AG09309 (cell line): Measurements from ENCODE around the gene NXPH1.

Source experiments
- DNase-seq: peaks from one replicate; pipeline ENCODE4 v3.0.0-alpha.2; 2010; ENCODE audit warnings: low read depth
- H3K4me3 ChIP-seq: 2 replicates; pipeline ENCODE4 v1.5.1; 2011; ENCODE audit warnings: mild to moderate bottlenecking, low read depth, low read length, moderate library complexity; ENCODE audit not compliant: control insufficient read depth
- CTCF ChIP-seq: IDR thresholded peaks from 2 replicates; pipeline ENCODE4 v1.5.1; 2011; ENCODE audit warnings: mild to moderate bottlenecking, low read depth, low read length, inconsistent platforms; ENCODE audit not compliant: insufficient read depth, control insufficient read depth; ENCODE audit errors: missing control alignments

NXPH1 gene

DNA sequence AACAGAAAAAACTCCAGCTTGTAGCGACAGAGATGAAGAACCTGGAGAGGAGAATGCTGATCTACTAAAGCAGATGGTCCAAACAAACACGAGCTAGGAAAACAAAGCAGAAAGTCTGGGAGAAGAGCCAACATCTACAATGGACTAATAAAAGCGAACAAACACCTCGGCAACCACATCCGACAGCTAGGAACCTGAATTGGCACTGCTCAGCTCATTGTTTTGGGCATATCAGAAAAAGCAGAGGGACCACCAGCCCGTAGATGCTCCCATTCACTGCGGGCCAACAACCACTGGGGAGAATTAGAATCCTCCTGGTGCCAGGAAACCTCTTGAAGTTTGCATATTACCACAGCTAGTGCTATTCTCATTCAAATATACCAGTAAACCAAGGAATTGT lies 204.7 kb downstream of the NXPH1 start:
- no peak for DNase-seq
- no peak for TF ChIP-seq CTCF
- H3K4me3 ChIP-seq, result no peak overlapping the region

DNA sequence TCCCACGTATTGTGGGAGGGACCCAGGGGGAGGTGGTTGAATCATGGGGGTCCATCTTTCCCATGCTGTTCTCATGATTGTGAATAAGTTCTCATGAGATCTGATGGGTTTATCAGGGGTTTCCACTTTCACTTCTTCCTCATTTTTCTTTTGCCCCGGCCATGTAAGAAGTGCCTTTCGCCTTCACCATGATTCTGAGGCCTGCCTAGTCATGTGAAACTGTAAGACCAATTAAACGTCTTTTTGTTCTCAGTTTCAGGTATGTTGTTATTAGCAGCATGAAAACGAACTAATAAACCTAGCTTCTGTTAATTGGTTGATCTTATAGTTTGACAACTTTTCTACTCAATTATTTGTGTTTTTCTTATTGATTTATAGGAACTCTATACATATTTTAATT lies 206.3 kb downstream of the NXPH1 start:
- no peak for DNase-seq
- TF ChIP-seq CTCF, result no peak
- H3K4me3 ChIP-seq, result no peak overlapping the region

DNA sequence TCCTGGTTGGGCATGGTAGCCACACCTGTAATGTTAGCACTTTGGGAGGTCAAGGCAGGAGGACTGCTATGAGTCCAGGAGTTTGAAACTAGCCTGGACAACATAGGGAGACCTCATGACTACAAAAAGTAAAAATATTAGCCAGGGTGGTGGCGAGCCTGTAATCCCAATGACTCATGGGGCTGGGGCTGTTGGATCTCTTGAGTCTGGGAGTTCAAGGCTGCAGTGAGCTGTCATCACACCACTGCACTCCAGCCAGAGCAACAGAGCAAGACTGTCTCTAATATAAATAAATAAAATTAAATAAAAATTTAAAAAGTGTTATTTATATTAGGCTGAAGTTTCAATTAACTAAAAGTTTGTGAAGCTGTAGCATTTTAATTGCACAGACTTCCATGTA lies 207.3 kb downstream of the NXPH1 start:
- DNase-seq, result no peak
- H3K4me3 ChIP-seq, result no peak overlapping the region
- no peak for TF ChIP-seq CTCF

GRCh38 chr7:8668627-8669500 lies 235.5 kb downstream of the NXPH1 start:
- no peak for TF ChIP-seq CTCF
- DNase-seq, result no peak
- no peak overlapping the region for H3K4me3 ChIP-seq

DNA sequence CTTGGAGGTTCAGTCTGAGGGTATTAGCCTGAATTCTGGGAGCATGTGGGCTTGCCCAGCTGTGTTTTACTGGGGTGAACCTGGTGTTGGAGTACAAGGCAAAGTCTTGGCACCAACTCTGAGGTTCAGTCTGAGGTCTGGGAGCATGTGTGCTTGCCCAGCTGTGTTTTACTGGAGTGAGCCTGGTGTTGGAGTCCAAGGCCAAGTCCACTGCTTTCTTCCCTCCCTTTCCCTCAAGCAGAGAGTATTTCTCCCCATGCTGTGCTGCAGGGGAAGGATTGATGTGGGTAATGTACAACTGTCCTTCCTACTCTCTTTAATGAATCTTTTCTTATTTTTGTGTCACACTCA lies 236.1 kb downstream of the NXPH1 start:
- DNase-seq, result no peak
- H3K4me3 ChIP-seq, result no peak overlapping the region
- no peak for TF ChIP-seq CTCF

- no peak for TF ChIP-seq CTCF
- H3K4me3 ChIP-seq, result no peak overlapping the region
- no peak for DNase-seq
These were observed 251.0 kb downstream of the NXPH1 start for GRCh38 chr7:8684426-8684825.

DNA sequence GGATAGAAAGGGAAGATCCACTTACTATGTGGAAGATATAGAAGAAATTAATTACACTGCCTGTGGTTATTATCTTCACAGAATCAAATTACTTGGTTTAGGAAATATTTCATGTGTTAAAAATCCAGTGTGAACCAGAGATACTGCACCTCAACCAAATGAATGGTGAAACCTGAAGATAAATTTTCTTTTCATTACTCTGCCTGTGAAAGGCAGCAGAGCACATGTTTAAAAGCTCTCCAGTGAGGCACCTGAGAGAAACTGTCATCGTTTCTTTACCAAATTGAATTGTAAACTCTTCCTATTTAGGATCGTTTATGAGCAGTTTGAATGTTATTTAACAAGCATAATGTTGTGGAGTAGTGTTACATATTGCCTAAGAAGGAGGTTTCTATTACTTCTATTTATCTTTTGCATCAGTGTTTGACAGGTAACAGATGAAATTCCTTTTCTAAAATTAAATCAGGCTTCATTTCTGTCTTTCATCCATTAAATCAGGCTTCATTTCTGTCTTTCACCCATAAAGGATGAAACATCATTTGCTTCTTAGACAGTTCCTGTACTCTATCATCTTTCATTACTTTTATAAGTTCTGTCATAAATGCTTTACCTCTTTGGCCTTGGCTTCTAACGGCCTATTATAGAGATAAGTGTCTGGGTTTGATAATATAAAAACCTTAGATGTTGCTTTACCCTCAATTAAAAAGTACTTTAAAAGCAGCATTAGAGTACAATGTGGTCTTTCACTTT lies 266.6 kb downstream of the NXPH1 start:
- no peak for DNase-seq
- TF ChIP-seq CTCF, result no peak
- H3K4me3 ChIP-seq, result no peak overlapping the region
